Esophagus squamous epithelium (tissue), 5 donors: ENCODE results near the gene ZFR2. TPM values are rescaled to one million over a fixed set of nuclear protein-coding genes. Genes with fewer than 3 reads are reported as not detected.

Source experiments
- DNase-seq: peaks from one replicate; lab custom pipeline; 2025; lab: John Stamatoyannopoulos, UW
- H3K27ac ChIP-seq, 4 donors: fragments of 200-600 bp; sonication (generic); one replicate each; pipeline ENCODE4 v1.5.1; 2016 to 2019; ENCODE audit warnings: mild to moderate bottlenecking in 1 of 4
- H3K27me3 ChIP-seq, 4 donors: fragments of 200-600 bp; sonication (generic); 1 replicate in 3 of 4; 2 replicates in 1 of 4; pipeline versions ENCODE4 v1.5.1 to v1.6.0; 2017 to 2021; ENCODE audit warnings: antibody characterized with exemption in 1 of 4
- H3K36me3 ChIP-seq, 3 donors: fragments of 200-600 bp; sonication (generic); one replicate each; pipeline ENCODE4 v1.5.1; 2016 to 2019
- H3K4me1 ChIP-seq, 3 donors: fragments of 200-600 bp; sonication (generic); one replicate each; pipeline ENCODE4 v1.5.1; 2017 to 2019
- H3K4me3 ChIP-seq, 4 donors: fragments of 200-600 bp; sonication (generic); 1 replicate in 3 of 4; 2 replicates in 1 of 4; pipeline ENCODE4 v1.5.1; 2016 to 2019; ENCODE audit warnings: mild to moderate bottlenecking in 2 of 4, moderate library complexity in 1 of 4
- H3K9me3 ChIP-seq, 3 donors: fragments of 200-600 bp; sonication (generic); one replicate each; pipeline ENCODE4 v1.5.1; 2016 to 2019
- POLR2A ChIP-seq, 4 donors: fragments of 450-650 bp; IDR thresholded peaks; one replicate each; pipeline ENCODE4 v1.6.1; 2017; ENCODE audit warnings: antibody characterized with exemption in 4 of 4, mild to moderate bottlenecking in 4 of 4, moderate library complexity in 3 of 4
- WGBS, 2 donors: methylation state at CpG; one replicate each; pipeline ENCODE4 v1.1.5; 2018; 5-methylcytosine and 5-hydroxymethylcytosine counted together
- intact Hi-C: fragments of 100-400 bp; cut with DNase I; formaldehyde crosslinking; loops from one replicate; pipeline ENCODE4 v1.15.0; 2022
- total RNA-seq, 4 donors: library from RNA; depleted of rRNA; stranded (reverse); fragments of >200 nt; gene quantifications; one replicate each; pipeline ENCODE4 v1.1.0, GENCODE V29; 2016
- TF ChIP-seq, protein P1 (sequence below), 6 experiments: fragments of 450-650 bp in 4 of 6; fragments of 200-600 bp in 2 of 6; sonication (generic) in 2 of 6; IDR thresholded peaks; one replicate each; pipeline ENCODE4 v1.5.1; 2016 to 2019; ENCODE audit warnings: antibody characterized with exemption in 6 of 6, mild to moderate bottlenecking in 4 of 6, moderate library complexity in 4 of 6
- donor health status: DM: yes; HTN: yes; CAD: no.

Gene ZFR2
- total RNA-seq, 4 donors from 2014 or later: not detected

DNA sequence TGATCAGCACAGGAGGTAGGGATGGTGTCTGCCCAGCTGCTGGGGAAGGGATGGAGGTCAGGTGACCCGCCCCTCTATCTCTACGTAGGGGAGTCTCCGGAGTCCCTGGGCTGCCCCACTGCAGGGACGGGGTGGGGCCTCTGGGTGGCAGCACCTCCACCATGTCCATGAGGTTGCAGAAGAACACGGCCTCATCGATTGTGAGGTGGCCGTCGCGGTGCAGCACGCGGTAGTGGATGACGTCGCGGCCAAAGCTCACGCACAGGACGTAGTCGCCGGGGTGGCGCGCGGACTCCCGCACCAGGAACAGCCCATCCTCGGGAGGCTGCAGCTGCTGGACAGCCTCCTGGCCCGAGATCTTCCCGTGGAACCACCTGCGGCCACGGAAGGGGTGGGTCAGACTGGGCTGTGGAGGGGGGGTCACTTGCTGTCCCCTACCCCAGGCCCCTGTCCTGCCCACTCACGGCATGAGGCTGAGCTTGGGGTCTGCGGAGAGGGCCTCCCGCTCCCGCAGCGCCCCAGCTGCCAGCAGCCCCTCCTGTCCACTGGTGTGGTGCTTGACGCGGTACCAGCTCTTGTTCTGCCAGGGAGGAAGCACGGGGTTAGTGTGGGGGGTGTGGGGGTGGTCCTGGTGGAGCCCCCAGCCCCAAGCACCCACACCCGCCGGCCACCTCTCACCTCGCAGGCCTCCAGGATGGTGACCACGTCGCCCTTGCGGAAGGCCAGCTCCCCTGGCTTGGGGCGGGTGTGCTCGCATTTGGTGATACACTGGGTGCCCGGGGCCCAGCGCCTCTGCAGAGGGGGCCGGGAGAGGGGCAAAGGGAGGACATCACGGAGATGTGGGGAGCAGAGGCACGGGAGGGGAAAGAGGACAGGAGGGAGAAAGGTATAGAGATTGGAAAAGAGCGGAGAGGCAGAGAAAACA lies 84.9 kb downstream of the ZFR2 start:
- no peak for TF ChIP-seq POLR2A (IDR thresholded peaks at IDR 0.05)
- TF ChIP-seq, protein P1, sequence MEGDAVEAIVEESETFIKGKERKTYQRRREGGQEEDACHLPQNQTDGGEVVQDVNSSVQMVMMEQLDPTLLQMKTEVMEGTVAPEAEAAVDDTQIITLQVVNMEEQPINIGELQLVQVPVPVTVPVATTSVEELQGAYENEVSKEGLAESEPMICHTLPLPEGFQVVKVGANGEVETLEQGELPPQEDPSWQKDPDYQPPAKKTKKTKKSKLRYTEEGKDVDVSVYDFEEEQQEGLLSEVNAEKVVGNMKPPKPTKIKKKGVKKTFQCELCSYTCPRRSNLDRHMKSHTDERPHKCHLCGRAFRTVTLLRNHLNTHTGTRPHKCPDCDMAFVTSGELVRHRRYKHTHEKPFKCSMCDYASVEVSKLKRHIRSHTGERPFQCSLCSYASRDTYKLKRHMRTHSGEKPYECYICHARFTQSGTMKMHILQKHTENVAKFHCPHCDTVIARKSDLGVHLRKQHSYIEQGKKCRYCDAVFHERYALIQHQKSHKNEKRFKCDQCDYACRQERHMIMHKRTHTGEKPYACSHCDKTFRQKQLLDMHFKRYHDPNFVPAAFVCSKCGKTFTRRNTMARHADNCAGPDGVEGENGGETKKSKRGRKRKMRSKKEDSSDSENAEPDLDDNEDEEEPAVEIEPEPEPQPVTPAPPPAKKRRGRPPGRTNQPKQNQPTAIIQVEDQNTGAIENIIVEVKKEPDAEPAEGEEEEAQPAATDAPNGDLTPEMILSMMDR (IDR thresholded peaks at IDR 0.05): peak in 1 of 6 experiments; percentile 41
- WGBS, 2 donors: 60 to 84% methylated on average over 4 to 11 of the region's 49 CpGs
- no peak overlapping the region for H3K27ac ChIP-seq
- H3K4me1 ChIP-seq: peaks cover 6 to 16% (median 12%) of the 10 kb centered on the region in 3 donors
- peaks cover 0 to 22% (median 14%) of the 10 kb centered on the region in 3 donors for H3K9me3 ChIP-seq
- H3K36me3 ChIP-seq: no peaks in the 10 kb centered on the region
- no peak overlapping the region for H3K4me3 ChIP-seq
- H3K27me3 ChIP-seq: peaks cover 0 to 68% (median 0%) of the 10 kb centered on the region in 4 donors
- intact Hi-C loops: no loop called here
- DNase-seq: no peak

DNA sequence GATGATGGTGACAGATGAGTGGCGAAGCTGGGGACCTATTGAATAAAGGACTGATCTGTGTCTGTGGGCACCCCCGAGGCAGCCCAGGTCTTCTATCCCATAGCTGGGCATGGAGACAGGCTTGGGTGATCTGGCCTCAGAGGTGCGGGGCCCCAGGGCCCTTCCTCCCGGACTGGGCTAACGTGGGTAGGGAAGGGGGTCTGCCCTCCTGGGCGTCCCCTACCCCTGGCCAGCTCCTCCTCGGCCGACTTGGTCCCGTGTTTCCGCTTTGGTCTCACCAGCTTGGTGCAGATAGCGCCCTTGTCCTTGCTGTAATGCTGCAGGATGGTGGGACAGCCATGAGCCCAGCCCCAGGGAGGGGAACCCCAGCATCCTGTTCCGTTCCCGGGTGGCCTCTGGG lies 85.9 kb downstream of the ZFR2 start:
- H3K27me3 ChIP-seq: peaks cover 0 to 71% (median 0%) of the 10 kb centered on the region in 4 donors
- H3K27ac ChIP-seq: no peak overlapping the region
- peaks cover 0 to 22% (median 14%) of the 10 kb centered on the region in 3 donors for H3K9me3 ChIP-seq
- intact Hi-C loops: no loop called here
- H3K4me1 ChIP-seq: peaks cover 6 to 16% (median 12%) of the 10 kb centered on the region in 3 donors
- WGBS, 2 donors: 90 to 100% methylated on average over 1 to 2 of the region's 13 CpGs
- no peak for DNase-seq
- no peaks in the 10 kb centered on the region for H3K36me3 ChIP-seq
- no peak for TF ChIP-seq POLR2A (IDR thresholded peaks at IDR 0.05)
- TF ChIP-seq, protein P1 (IDR thresholded peaks at IDR 0.05): no peak
- H3K4me3 ChIP-seq: no peak overlapping the region

DNA sequence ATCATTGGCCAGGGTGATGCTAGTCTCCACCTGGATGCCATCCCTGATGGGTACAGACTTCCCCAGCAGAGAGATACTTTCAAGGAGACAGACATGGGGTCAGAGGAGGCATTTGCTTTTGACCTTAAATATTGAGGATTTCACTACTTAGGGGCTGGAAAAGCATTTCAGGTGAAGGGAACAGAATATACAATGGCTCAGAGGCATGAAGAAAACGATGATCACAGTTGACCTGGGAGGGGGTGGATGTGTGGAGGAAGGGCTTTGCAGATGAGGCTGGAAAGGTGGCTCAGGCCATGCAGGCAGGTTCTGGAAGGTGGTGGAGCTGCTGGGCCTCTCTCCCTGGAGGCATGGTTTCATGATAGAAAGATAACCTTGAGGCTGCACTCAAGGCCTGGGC lies 86.5 kb downstream of the ZFR2 start:
- intact Hi-C loops: no loop called here
- Histone ChIP-seq H3K27me3 (peaks cover 0 to 68% (median 0%) of the 10 kb centered on the region in 4 donors), H3K36me3 (no peaks in the 10 kb centered on the region)

DNA sequence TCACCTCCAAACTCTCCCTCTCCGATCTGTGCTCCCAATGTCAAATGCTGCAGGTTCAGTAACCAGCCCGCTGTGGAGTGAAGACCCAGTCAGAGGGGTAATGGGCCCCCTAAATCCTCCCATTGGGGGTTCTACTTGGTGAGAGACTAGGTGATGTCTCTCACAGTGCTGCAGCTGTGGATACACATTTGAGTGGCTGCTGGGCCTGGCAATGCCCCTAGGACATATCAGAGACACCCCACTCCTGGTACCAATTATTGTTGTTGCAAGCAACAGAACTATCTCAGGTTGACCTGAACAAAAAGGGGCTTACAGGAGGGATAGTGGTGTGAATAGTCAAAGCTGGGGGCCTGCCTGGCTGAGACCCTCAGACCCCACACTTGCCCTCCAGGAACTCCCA lies 87.2 kb downstream of the ZFR2 start:
- 86 to 89% methylated on average over 2 of the region's 2 CpGs for WGBS, 2 donors
- no peak overlapping the region for H3K4me3 ChIP-seq
- no peaks in the 10 kb centered on the region for H3K36me3 ChIP-seq
- H3K27me3 ChIP-seq: peaks cover 0 to 61% (median 0%) of the 10 kb centered on the region in 4 donors
- intact Hi-C loops: no loop called here
- TF ChIP-seq POLR2A (IDR thresholded peaks at IDR 0.05): no peak
- TF ChIP-seq, protein P1 (IDR thresholded peaks at IDR 0.05): no peak
- H3K4me1 ChIP-seq: peaks cover 6 to 16% (median 12%) of the 10 kb centered on the region in 3 donors
- H3K9me3 ChIP-seq: peaks cover 0 to 22% (median 14%) of the 10 kb centered on the region in 3 donors
- DNase-seq: no peak
- no peak overlapping the region for H3K27ac ChIP-seq

More for the DNA sequence above, 86.5 kb downstream of the ZFR2 start:
- WGBS, 2 donors: 86 to 100% methylated on average over 1 of the region's 1 CpG
- Histone ChIP-seq H3K9me3 (peaks cover 0 to 22% (median 14%) of the 10 kb centered on the region in 3 donors), H3K4me3 (no peak overlapping the region), H3K4me1 (peaks cover 6 to 16% (median 12%) of the 10 kb centered on the region in 3 donors), H3K27ac (no peak overlapping the region)
- no peak for DNase-seq
- TF ChIP-seq POLR2A (IDR thresholded peaks at IDR 0.05): no peak
- TF ChIP-seq, protein P1 (IDR thresholded peaks at IDR 0.05): no peak

DNA sequence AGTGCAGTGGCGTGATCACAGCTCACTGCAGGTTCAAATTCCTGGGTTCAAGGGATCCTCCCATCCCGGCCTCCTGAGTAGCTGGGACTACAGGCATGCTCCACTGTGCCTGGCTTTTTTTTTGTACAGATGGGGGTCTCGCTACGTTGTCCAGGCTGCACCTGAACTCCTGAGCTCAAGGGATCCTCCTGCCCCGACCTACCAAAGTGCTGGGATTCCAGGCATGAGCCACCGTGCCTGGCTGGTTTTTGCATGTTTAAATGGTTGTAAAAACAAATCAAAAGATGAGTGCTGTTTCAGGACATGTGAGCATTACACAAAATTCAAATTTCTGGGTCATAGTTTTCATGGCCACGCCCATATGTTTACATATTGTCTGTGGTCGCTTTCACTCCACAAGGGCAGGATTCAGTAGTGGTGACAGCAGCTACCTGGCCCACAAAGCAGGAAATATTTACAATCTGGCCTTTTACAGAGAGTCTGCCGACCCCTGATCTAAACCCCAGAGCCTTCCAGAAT lies 88.0 kb downstream of the ZFR2 start:
- 79 to 80% methylated on average over 8 of the region's 9 CpGs for WGBS, 2 donors
- Histone ChIP-seq H3K36me3 (no peaks in the 10 kb centered on the region), H3K27me3 (peaks cover 0 to 54% (median 0%) of the 10 kb centered on the region in 4 donors), H3K9me3 (peaks cover 0 to 22% (median 14%) of the 10 kb centered on the region in 3 donors), H3K4me3 (no peak overlapping the region), H3K27ac (no peak overlapping the region), H3K4me1 (peaks cover 6 to 13% (median 10%) of the 10 kb centered on the region in 3 donors)
- DNase-seq: no peak
- intact Hi-C loops: no loop called here
- TF ChIP-seq POLR2A (IDR thresholded peaks at IDR 0.05): no peak
- TF ChIP-seq, protein P1 (IDR thresholded peaks at IDR 0.05): no peak
